GM18909 (cell line): ENCODE results near the gene RLF.

Source experiments
- ATAC-seq: cut with Tn5 transposase; IDR thresholded peaks from one replicate; pipeline ENCODE4 v1.9.1; 2021; ENCODE audit warnings: mild to moderate bottlenecking; ENCODE audit not compliant: unreplicated experiment, poor library complexity

Gene RLF

DNA sequence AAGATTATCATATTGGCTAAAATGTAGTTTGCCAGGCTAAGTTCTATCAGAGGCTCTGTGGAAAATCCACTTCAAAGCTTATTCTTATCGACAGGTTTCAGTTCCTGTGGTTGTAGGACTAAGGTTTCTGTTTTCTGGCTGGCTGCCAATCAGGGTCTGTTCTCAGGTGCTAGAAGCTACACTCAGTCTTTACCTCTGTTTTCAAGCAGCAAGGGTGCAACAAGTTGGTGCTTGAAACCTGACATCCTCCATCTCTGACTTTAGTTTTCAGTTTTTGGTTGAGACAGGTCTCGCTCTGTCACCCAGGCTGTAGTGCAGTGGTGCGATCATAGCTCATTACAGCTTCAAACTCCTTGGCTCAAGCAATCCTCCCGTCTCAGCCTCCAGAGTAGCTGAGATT lies 71.3 kb downstream of the RLF start:
- ATAC-seq: peak; percentile 93

DNA sequence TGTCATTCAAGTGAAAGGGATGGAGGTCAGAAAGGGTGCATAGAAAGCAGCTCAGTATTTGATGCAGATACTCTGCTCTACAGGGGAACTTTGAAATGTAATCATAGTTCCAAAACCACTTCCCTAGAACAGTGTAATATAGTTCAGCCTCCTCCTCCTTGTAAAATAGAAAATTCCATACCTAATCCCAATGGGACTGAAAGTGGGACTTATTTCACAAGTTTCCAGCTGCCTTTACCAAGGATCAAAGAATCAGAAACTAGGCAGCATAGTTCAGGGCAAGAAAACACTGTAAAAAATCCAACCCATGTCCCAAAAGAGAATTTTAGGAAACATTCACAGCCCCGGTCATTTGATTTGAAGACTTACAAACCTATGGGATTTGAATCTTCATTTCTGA lies 78.4 kb downstream of the RLF start:
- ATAC-seq: no peak

DNA sequence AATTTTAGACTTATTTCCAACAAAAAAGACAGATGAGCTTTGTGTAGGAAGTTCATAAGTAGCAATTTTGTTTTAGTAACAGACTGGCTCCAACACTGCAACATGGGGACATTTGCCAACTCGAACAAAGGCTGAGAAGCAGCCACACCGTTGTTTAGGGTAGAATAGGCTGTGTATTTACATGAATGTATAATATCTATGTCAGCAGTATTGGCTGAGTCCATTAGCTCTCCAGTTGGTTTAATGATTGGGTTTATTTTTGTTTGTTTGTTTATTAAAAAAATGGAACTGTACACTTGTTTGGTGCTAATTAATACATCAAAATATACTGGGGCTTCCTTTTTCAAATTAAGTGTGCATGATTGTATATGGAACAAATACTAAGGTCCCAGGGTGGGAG lies 79.2 kb downstream of the RLF start:
- no peak for ATAC-seq

DNA sequence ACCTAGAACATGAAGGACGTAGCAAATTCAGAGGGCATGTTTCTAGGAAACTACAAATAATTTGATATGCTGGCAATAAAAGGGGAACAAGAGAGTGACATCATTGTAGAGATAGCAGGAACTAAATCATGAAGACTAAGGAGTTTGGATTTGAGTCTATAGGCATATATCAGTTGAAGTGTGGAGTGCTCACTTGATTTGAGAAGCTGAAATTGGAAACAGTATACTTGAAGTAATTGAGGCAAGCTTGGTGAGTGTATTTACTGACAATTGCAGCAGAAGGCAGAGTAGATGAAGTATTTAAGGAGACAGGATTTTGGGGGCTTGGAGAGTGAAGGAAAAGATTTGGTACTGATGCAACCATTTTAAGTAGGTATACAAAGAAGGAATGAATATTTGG lies 80.2 kb downstream of the RLF start:
- ATAC-seq: peak; percentile 14

DNA sequence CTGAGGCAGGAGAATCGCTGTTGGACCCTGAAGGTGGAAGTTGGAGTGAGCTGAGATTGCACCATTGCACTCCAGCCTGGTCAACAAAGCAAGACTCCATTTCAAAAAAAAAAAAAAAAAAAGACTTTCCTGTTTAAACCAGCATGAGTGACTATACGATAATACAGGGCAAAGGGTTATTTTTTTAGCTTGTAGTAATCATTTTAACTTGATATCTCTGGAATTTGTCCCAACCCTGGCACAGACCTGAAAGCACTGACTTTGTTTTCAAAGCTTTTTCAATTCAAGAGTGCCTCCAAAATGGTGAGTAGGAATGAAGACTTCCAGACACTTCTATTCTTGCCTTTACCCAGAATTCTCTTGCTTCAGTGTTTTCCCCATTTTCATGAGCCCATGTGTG lies 82.2 kb downstream of the RLF start:
- ATAC-seq: no peak

DNA sequence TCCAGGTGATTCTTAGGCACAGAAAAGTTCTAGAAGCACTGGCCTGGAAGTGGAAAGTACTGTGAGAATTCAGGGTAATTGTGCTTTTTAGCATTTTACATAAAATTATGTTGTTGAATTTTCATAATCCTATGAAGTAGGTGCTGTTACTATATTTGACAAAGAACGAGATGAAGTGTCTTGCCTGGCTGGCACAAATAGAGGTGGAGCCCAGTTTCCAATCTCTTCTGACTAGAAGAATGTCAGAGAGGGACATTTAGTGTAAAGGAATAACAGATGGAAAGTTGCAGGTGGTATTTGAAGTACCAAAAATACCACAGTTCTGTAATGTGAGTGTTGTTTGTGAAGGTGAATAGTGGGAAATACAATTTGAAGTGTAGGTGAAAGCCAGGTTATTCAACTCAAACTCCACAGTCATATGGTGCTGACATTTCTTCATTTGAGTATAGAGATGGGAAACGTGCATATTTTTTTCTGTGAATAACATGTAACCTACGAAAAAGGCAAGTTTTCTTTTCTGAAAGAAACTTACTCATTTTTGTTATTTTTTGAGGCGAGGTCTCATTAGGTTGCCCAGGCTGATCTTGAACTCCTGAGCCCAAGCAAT lies 83.1 kb downstream of the RLF start:
- no peak for ATAC-seq

DNA sequence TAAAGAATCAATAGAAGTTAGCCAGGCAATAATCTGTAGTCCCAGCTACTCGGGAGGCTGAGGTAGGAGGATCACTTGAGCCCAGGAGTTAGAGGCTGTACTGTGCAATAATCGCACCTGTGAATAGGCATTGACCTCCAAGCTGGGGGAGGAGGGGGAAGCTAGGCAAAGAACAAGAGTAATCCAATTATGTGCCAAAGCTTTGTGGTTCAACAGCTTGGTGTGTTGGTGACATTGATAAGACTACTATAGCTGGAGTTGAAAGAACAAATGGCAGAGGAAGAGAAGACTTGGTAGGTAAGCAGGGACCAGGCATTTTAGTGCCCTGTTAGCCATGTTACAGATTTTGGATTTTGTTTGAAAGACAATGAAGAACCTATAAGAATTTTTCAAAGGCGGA lies 84.5 kb downstream of the RLF start:
- ATAC-seq: no peak

DNA sequence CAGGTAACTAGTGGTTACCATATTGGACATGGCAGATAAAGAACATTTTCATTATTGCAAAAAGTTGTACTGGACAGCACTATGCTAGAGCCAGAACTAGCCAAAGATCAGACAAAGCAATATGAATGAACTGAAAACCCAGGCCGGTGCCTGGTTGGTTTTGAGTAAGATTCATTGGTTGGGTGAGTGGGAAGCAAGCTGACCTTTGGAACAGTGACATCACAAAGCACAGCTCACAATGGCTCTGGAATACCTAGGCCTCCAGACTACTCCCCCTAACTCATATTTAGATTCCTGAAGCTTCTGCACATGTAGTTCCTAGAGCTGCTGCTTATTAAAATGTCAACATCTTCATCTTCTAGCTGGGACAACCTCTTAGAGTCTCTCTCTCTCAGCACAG lies 86.5 kb downstream of the RLF start, which contains the start of gene TMCO2:
Gene TMCO2 (plus strand): TSS at position 283 of the 400 bp plus-strand sequence. CDS start 57 bp downstream, at position 340.
- no peak for ATAC-seq

DNA sequence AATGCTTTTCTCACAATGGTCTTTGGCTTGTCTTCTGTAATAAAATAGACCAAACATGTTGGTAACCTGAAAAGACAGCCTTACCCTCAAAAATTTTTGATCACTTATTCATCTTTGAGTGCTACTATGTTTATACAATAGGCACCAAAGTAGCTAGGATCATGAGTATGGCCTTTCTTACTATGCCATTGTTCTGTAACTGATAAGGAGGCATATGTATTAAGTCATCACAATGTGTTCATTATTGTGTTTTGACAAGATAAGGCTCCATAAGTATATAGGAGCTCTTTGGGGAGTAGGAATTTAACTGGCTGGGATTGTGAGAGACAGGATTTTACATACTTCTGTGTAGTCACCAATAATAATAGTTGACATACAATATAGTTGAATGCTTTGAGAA lies 87.2 kb downstream of the RLF start:
- ATAC-seq: no peak

DNA sequence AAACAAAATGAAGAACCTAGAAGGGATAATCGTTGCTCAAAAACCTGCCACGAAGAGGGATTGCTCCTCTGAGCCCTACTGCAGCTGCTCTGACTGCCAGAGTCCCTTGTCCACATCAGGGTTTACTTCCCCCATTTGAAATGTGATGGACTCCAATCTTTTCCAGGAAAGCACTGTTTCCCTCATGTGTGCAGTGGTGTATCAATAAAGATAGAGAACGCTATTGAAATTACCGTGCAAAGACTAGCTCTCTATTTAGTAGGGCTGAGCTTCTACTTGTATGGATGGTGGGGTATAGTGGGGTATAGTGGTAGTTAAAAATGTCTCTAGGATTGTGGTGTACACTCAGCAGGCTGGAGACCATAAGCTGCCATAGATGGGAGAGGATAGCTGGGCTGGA lies 90.3 kb downstream of the RLF start:
- ATAC-seq: no peak

DNA sequence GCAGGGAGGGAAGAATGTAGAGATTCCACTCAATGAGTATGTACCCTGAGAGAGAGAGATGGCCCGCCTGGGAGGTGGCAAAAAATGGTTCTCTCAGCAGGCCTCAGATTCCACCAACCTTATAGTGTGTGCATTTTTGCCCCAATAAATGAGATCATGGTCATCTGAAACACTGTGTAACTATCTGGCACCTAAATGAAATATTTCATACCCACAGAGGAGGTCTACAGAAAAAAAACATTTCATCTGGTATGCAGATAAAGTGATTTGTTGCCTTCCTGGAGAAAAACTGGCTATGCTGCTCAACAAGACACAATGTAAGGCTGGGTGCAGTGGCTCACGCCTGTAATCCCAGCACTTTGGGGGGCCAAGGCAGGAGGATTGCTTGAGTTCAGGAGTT lies 91.4 kb downstream of the RLF start:
- no peak for ATAC-seq

DNA sequence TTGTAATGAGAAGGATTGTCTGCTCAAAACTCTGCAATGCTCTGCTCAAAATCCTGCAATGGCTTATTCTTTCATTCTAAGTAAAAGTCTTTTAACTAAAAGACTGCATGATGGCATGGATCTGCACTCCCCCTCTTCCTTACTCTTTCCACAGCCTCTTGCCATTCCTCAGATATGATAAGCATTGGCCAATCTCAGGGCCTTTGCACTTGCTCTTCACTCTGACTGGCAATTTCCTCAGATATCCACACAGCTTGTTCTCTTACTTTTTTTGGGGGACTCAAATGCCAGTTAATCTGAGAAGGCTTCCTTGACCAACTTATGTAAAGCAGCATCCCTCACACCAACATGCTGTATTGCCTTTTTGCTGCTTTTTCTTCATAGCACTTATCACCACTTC lies 94.0 kb downstream of the RLF start:
- no peak for ATAC-seq

DNA sequence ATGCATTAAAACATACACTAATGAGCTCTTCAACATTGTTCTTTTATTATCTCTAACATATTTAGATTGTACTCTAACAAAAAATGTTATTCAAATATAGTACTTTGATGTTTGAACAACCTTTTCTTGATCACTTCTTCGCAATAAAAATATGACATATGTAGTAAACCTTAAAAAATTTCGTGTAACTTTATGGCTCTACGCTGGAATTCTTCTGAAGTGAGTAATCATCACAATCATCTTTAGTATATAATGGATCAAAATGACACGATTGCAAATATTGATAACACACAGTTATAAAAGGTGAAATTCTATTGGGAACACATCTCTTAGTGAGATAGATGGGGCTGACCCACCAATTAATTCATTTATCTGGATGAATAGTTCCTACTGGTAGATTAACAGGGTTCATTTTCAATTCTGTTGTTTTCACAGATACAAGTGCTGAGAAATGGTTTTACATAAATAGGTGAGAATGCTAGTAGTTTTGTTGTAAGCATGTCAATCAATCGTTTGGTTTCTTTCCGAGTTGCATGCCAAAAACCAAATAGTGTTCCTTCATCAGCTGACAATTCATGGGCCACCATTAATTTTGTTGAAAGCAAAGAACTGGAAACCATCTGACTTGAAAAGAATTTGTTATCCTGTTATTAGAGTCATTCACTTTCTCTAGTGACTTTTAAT lies 95.4 kb downstream of the RLF start:
- no peak for ATAC-seq

DNA sequence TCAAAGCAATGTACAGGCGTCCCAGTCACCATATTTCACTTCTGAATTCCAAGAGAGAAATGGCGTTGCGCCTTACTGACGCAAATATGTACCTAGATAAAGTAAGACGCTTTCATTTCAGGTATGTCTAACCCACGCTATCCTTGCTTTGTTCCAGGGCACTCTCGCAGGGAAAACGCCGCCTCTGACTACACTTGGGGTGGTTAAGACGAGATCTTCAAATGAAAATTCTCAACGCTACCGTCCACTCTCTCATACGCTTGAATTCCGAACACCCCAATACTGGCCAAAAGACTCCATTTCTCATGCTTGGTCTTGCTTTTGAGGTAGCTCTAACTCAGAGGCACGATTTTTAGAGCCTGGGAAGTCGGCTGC lies 96.1 kb downstream of the RLF start:
- peak; percentile 2 for ATAC-seq

DNA sequence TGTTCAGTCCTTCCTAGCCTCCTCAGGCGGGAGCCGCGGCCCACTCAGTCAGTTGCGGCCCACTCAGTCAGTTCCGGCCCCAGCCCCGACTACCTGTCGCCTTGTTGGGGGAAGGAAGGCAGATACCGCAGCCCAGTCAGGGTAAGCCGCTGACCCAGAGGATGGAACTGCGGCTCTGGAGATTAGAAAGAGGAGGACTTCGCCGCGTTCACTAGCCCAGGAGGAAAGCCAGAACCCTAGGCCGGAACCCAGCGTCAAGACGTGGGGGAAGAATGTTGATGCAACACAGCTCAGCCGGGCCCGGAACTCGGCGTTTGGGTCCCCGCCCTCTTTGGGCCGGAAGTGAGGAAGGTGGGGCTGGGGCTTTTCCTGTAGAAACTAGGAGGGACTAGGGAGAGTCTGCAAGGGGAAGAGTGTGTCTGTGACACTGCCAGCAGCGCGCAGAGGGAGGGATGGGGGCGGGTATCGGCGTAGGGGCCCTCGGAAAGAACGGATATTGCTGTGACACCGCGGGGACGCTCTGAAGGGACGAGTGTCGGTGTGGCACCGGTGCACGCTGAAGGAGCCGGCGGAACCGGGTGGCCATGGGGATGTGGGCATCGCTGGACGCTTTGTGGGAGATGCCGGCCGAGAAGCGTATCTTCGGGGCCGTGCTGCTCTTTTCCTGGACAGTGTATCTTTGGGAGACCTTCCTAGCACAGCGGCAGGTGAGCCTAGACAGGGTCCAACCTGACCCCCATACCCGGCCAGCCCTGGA lies 96.7 kb downstream of the RLF start, which contains the start of gene ZMPSTE24:
Gene ZMPSTE24 (plus strand): TSS at position 549 of the 757 bp plus-strand sequence. CDS start 36 bp downstream, at position 585.
- ATAC-seq: peak; percentile 92

DNA sequence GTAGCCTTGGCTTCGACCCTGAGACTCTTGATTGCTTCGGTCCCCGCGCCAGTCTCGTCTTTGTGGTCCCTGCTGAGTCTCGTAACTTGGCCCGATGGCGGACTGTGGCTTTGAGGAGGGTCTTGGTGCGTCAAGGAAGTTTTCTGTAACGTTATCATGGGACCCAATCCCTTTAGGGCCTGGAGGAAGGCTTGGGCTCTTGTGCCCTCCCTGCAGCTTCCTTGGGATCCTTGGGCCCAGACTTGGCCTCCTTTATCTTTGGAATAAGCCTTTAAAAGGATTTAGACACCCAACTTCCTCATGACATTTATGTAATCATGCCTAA lies 97.2 kb downstream of the RLF start:
- no peak for ATAC-seq

DNA sequence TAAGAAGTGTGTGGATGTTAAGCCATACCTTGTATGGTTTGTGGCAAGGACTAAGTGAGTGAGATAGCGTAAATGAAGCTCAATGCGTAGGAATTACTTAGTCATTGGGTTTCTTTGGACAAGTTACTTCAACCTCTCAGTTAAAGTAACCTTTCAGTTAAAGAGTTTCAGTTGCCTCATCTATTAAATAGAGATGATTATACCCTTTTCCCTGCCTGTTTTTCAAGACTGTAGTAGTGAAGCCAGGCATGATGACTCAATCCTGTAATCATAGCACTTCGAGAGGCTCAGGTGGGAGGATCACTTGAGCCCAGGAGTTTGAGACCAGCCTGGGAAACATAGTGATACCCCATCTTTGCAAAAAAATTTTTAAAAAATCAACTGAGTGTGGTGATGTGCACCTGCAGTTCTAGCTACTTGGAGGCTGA lies 103.2 kb downstream of the RLF start:
- ATAC-seq: no peak

DNA sequence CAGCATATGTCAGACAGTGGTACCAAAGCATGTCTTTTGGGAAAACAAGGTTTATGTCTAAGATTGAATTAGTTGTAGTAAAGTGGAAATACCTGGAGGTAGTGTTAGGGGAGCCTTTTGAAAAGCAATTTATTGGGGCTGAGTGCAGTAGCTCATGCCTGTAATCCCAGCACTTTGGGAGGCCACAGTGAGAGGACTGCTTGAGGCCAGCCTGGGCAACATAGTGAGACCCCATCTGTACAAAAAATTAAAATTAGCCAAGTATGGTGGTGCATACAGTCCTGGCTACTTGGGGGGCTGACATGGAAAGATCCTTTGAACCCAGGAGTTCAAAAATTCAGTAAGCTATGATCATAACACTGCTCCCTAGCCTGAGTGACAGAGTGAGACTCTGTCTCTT lies 104.1 kb downstream of the RLF start:
- no peak for ATAC-seq

DNA sequence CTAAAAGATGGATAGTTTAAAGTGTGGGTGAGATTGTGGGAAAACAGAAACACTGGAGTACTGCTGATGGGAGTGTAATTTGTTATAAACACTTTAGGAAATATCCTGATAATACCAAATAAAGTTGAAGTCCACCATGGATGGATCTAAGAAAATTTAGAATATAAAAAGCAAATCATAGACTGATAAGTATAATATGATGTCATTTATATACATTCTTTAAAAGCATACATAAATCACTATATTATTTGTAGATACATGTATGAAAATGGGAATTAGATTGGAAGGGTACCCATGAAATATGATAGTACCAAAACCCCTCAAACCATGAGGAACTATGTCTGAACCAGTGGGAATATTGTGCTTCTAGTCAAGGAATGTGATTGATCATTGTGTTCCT lies 104.7 kb downstream of the RLF start:
- no peak for ATAC-seq

DNA sequence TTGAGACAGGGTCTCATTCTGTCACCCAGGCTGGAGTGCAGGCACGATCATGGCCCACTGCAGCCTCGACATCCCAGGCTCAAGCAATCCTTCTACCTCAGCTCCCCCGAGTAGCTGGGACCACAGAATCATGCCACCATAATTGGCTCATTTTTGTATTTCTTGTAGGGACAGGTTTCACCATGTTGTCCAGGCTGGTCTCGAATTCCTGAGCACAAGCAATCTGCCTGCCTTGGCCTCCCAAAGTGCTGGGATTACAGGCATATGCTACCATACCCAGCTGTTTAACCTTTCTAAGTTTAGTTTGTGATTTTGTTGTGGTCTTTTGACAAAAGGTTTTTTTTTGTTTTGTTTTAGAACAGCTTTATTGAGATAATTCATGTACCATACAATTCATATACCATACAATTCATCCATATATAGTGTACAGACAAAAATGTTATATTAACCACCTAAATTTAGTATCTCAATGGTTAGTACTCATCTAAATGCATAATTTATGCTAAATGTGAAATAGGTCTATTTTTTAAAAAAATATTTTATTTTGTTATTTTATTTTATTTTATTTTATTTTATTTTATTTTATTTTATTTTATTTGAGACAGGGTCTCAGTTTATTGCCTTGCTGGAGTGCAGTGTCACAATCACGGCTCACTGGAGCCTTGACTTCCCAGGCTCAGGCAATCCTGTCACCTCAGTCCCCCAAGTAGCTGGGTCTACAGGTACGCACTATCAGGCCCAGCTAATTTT lies 105.8 kb downstream of the RLF start:
- ATAC-seq: no peak

DNA sequence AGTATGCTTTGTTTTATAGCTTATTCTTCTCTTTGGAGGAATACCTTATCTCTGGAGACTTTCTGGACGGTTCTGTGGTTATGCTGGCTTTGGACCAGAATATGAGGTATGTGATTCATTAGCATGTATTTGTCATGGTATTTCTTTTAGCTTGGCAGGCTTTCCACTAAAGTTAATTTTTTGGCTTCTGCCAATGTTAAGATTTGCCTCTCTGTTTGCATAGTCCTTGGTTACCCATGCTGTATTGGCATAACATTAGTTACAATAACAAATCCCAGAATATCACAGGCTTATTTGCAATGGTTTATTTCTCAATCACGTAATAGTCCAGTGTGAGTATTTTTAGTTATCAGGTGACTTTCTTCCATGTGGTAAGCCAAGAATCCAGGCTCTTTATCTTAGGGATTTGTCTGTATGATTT lies 106.6 kb downstream of the RLF start:
- ATAC-seq: no peak
